Common myeloid progenitor, CD34-positive (primary cell): ENCODE results near the gene PMEPA1.

Experiments used
- CTCF ChIA-PET: fragments of 350-600 bp; sonication (Branson Sonifier 250); formaldehyde crosslinking; loops from one replicate; lab custom pipeline; 2021; ENCODE audit warnings: antibody characterized with exemption; lab: Charles Lee
- POLR2A ChIA-PET: fragments of 350-600 bp; sonication (Branson Sonifier 250); formaldehyde crosslinking; loops from one replicate; lab custom pipeline; 2021; ENCODE audit warnings: antibody characterized with exemption; lab: Charles Lee
- DNase-seq, 3 donors: peaks; one replicate each; pipeline versions ENCODE4 v3.0.0 to v3.0.0-alpha.2; 2013
- H3K27ac ChIP-seq, 2 experiments: 1 replicate in 1 of 2; 2 replicates in 1 of 2; pipeline ENCODE4 v1.7.0; 2013; ENCODE audit warnings: inconsistent platforms in 2 of 2, low read length in 2 of 2, mild to moderate bottlenecking in 2 of 2, low read depth in 1 of 2, moderate library complexity in 1 of 2; ENCODE audit not compliant: severe bottlenecking in 2 of 2, insufficient read depth in 1 of 2, poor library complexity in 1 of 2
- H3K27me3 ChIP-seq, 5 experiments: replicated peaks in 2 of 5; 1 replicate in 3 of 5; 2 replicates in 2 of 5; pipeline versions ENCODE4 v1.6.1 to v1.7.0; 2013; ENCODE audit warnings: low read length in 4 of 5, mild to moderate bottlenecking in 2 of 5, moderate library complexity in 2 of 5, inconsistent platforms in 1 of 5; ENCODE audit not compliant: insufficient read depth in 5 of 5, control insufficient read depth in 4 of 5
- H3K36me3 ChIP-seq, 4 experiments: 1 replicate in 2 of 4; 2 replicates in 2 of 4; pipeline versions ENCODE4 v1.6.1 to v1.7.0; 2013; ENCODE audit warnings: low read length in 3 of 4, control low read depth in 1 of 4, mild to moderate bottlenecking in 1 of 4; ENCODE audit not compliant: control insufficient read depth in 4 of 4, insufficient read depth in 4 of 4
- H3K4me1 ChIP-seq, 4 experiments: 1 replicate in 3 of 4; 2 replicates in 1 of 4; pipeline versions ENCODE4 v1.6.1 to v1.7.1; 2013; ENCODE audit warnings: low read length in 3 of 4, mild to moderate bottlenecking in 3 of 4, control low read depth in 1 of 4, inconsistent platforms in 1 of 4, moderate library complexity in 1 of 4; ENCODE audit not compliant: control insufficient read depth in 4 of 4, insufficient read depth in 4 of 4; ENCODE audit errors: control extremely low read depth in 1 of 4
- H3K4me3 ChIP-seq, 7 experiments: 1 replicate in 4 of 7; 2 replicates in 3 of 7; pipeline versions ENCODE4 v1.5.1 to v1.7.0; 2013; ENCODE audit warnings: mild to moderate bottlenecking in 7 of 7, low read length in 6 of 7, moderate library complexity in 6 of 7, inconsistent platforms in 2 of 7, low read depth in 2 of 7, control low read depth in 1 of 7; ENCODE audit not compliant: insufficient read depth in 4 of 7, control insufficient read depth in 1 of 7; ENCODE audit errors: extremely low read depth in 1 of 7
- H3K9me3 ChIP-seq, 5 experiments: 1 replicate in 4 of 5; 2 replicates in 1 of 5; pipeline versions ENCODE4 v1.6.1 to v1.7.1; 2013; ENCODE audit warnings: low read length in 4 of 5, mild to moderate bottlenecking in 2 of 5, inconsistent platforms in 1 of 5, low read depth in 1 of 5, moderate library complexity in 1 of 5; ENCODE audit not compliant: control insufficient read depth in 4 of 5, insufficient read depth in 2 of 5; ENCODE audit errors: control extremely low read depth in 1 of 5
- WGBS: methylation state at CpG from one replicate; pipeline ENCODE4 v1.1.5; 2013; ENCODE audit not compliant: insufficient coverage; 5-methylcytosine and 5-hydroxymethylcytosine counted together

PMEPA1 gene

GRCh38 chr20:57737349-57737748, 27.5 kb upstream of the PMEPA1 start:
- Histone ChIP-seq H3K27me3 (no peaks in the 10 kb centered on the region), H3K4me1 (no peaks in the 10 kb centered on the region), H3K27ac (no peak overlapping the region), H3K4me3 (no peak overlapping the region), H3K36me3 (no peaks in the 10 kb centered on the region), H3K9me3 (no peaks in the 10 kb centered on the region)
- ChIA-PET POLR2A (no interaction called here), CTCF (interaction anchor here (0.9 kb wide), 1 partner anchor 22 kb away, joined by 3 read pairs; no protein-coding TSS in a partner anchor)
- whole genome bisulfite sequencing = 83% methylated on average over 4 of the region's 4 CpGs
- no peak for DNase-seq

GRCh38 chr20:57736738-57737347, 27.0 kb upstream of the PMEPA1 start:
- H3K36me3 ChIP-seq = no peaks in the 10 kb centered on the region
- H3K4me3 ChIP-seq = no peak overlapping the region
- ChIA-PET CTCF (interaction anchor here (0.9 kb wide), 1 partner anchor 21 kb away, joined by 3 read pairs; no protein-coding TSS in a partner anchor), POLR2A (no interaction called here)
- H3K9me3 ChIP-seq = no peaks in the 10 kb centered on the region
- WGBS = 89% methylated on average over 9 of the region's 10 CpGs
- H3K27me3 ChIP-seq = no peaks in the 10 kb centered on the region
- no peak overlapping the region for H3K27ac ChIP-seq
- DNase-seq = no peak
- H3K4me1 ChIP-seq = no peaks in the 10 kb centered on the region

- DNase-seq = no peak
- POLR2A ChIA-PET = no interaction called here
- WGBS = 94% methylated on average over 7 of the region's 8 CpGs
These were observed 26.3 kb upstream of the PMEPA1 start for GRCh38 chr20:57735831-57736737.

GRCh38 chr20:57734754-57735153, 24.9 kb upstream of the PMEPA1 start:
- H3K36me3 ChIP-seq = no peaks in the 10 kb centered on the region
- ChIA-PET CTCF (no interaction called here), POLR2A (interaction anchor here (0.6 kb wide), 1 partner anchor 51 kb away, joined by 3 read pairs; no protein-coding TSS in a partner anchor)
- no peak overlapping the region for H3K27ac ChIP-seq
- H3K9me3 ChIP-seq = no peaks in the 10 kb centered on the region
- DNase-seq = no peak
- no peaks in the 10 kb centered on the region for H3K4me1 ChIP-seq
- no peak overlapping the region for H3K4me3 ChIP-seq
- 93% methylated on average over 5 of the region's 6 CpGs for WGBS
- no peaks in the 10 kb centered on the region for H3K27me3 ChIP-seq

More at GRCh38 chr20:57735831-57736737, 26.3 kb upstream of the PMEPA1 start:
- CTCF ChIA-PET = no interaction called here
- Histone ChIP-seq H3K4me3 (no peak overlapping the region), H3K27ac (no peak overlapping the region), H3K36me3 (no peaks in the 10 kb centered on the region), H3K9me3 (no peaks in the 10 kb centered on the region), H3K27me3 (no peaks in the 10 kb centered on the region), H3K4me1 (no peaks in the 10 kb centered on the region)

- no peaks in the 10 kb centered on the region for H3K36me3 ChIP-seq
- ChIA-PET CTCF (interaction anchor here (0.8 to 1.1 kb wide), 3 partner anchors 10 to 21 kb away, joined by 3 read pairs; no protein-coding TSS in a partner anchor), POLR2A (no interaction called here)
- no peaks in the 10 kb centered on the region for H3K4me1 ChIP-seq
- H3K4me3 ChIP-seq = no peak overlapping the region
- DNase-seq = no peak
- no peaks in the 10 kb centered on the region for H3K27me3 ChIP-seq
- no peak overlapping the region for H3K27ac ChIP-seq
- 100% methylated on average over 2 of the region's 4 CpGs for WGBS
- no peaks in the 10 kb centered on the region for H3K9me3 ChIP-seq
These were observed 22.4 kb upstream of the PMEPA1 start for GRCh38 chr20:57732226-57732625.

- ChIA-PET POLR2A (no interaction called here), CTCF (no interaction called here)
- H3K27me3 ChIP-seq = peaks cover 0 to 2% (median 0%) of the 10 kb centered on the region in 5 experiments
- DNase-seq = no peak
- H3K36me3 ChIP-seq = no peaks in the 10 kb centered on the region
- H3K4me3 ChIP-seq = no peak overlapping the region
- no peaks in the 10 kb centered on the region for H3K9me3 ChIP-seq
- H3K27ac ChIP-seq = no peak overlapping the region
- no peaks in the 10 kb centered on the region for H3K4me1 ChIP-seq
- 100% methylated on average over 4 of the region's 4 CpGs for WGBS
These were observed 18.9 kb upstream of the PMEPA1 start for GRCh38 chr20:57728762-57729161.

- H3K4me3 ChIP-seq = no peak overlapping the region
- H3K27ac ChIP-seq = no peak overlapping the region
- H3K27me3 ChIP-seq = peaks cover 0 to 2% (median 0%) of the 10 kb centered on the region in 5 experiments
- 92% methylated on average over 3 of the region's 3 CpGs for WGBS
- H3K9me3 ChIP-seq = no peaks in the 10 kb centered on the region
- no peaks in the 10 kb centered on the region for H3K4me1 ChIP-seq
- no peaks in the 10 kb centered on the region for H3K36me3 ChIP-seq
- ChIA-PET CTCF (interaction anchor here (1.2 kb wide), 1 partner anchor 29 kb away, joined by 3 read pairs; no protein-coding TSS in a partner anchor), POLR2A (no interaction called here)
- DNase-seq = no peak
These were observed 18.0 kb upstream of the PMEPA1 start for GRCh38 chr20:57727863-57728262.
